ENCODE results near the gene BACH2. TPM values are rescaled to one million over a fixed set of nuclear protein-coding genes. Genes with fewer than 3 reads are reported as not detected.

Gene BACH2
- total RNA-seq, 6 donors from 2014 or later = 3.1 to 6.8 (median 5.3) TPM

GRCh38 chr6:90233994-90234393, 62.6 kb downstream of the BACH2 start:
- H3K27ac ChIP-seq = no peak overlapping the region
- WGBS, 2 donors = 73 to 74% methylated on average over 6 of the region's 6 CpGs
- no peak for ATAC-seq (ENCODE audit: low FRiP score in 2 of 2)
- H3K4me1 ChIP-seq = peaks cover 0 to 12% (median 3%) of the 10 kb centered on the region in 4 donors
- no peaks in the 10 kb centered on the region for H3K9me3 ChIP-seq
- TF ChIP-seq EP300 (IDR thresholded peaks at IDR 0.05) = no peak
- H3K36me3 ChIP-seq = no peaks in the 10 kb centered on the region
- DNase-seq = no peak
- H3K27me3 ChIP-seq = no peaks in the 10 kb centered on the region
- no peak overlapping the region for H3K4me3 ChIP-seq

DNA sequence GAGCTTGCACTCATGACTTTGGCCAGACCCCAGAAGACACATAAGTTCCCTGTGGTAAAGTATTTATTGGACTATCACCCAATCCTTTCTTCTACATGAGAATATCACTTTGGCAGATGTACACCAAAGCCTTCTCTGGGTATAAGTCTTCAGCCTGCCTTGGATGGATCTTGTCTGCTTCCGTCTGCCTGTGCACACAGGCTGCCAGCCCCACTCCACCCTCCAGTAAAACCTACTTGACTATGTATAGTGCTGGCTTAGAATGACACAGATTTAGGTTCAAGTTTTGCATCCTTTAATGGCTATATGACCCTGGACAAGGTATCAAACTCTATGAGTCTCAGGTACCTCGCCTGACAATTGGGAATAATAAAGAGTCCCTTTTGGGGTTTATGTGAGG, 63.4 kb downstream of the BACH2 start:
- H3K27me3 ChIP-seq = no peaks in the 10 kb centered on the region
- peaks cover 0 to 12% (median 3%) of the 10 kb centered on the region in 4 donors for H3K4me1 ChIP-seq
- no peak overlapping the region for H3K27ac ChIP-seq
- no peaks in the 10 kb centered on the region for H3K36me3 ChIP-seq
- WGBS, 2 donors = 97% methylated on average over 2 of the region's 2 CpGs
- DNase-seq (no peak), ATAC-seq (ENCODE audit: low FRiP score in 2 of 2) (no peak)
- no peaks in the 10 kb centered on the region for H3K9me3 ChIP-seq
- no peak overlapping the region for H3K4me3 ChIP-seq
- no peak for TF ChIP-seq EP300 (IDR thresholded peaks at IDR 0.05)
- no peak for TF ChIP-seq POLR2AphosphoS5 (IDR thresholded peaks at IDR 0.05)
- no peak for TF ChIP-seq CTCF (IDR thresholded peaks at IDR 0.05)
- no peak for TF ChIP-seq POLR2A (IDR thresholded peaks at IDR 0.05)

DNA sequence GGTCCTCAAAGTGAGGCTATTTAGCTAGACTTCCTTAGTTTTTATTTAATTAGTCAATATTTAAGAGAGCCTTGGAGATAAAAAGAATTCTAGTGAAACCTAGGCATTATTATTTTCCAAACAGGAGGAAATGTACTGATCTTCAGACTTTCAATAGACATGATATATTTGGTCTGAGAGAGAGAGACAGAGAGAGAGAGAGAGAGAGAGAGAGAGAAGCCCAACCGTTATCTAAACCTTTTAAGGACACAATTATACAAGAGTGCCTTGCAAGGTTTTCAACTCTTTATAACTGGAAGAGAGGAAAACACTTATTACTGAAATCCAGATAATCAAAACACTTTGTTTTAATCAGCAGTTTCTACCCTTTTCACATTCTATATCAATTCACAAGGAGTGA, 64.8 kb downstream of the BACH2 start:
- 64 to 85% methylated on average over 1 of the region's 1 CpG for WGBS, 2 donors
- TF ChIP-seq POLR2A (IDR thresholded peaks at IDR 0.05) = no peak
- no peak for TF ChIP-seq POLR2AphosphoS5 (IDR thresholded peaks at IDR 0.05)
- TF ChIP-seq CTCF (IDR thresholded peaks at IDR 0.05) = no peak
- TF ChIP-seq EP300 (IDR thresholded peaks at IDR 0.05) = no peak
- no peak for DNase-seq
- no peak overlapping the region for H3K4me3 ChIP-seq
- H3K9me3 ChIP-seq = no peaks in the 10 kb centered on the region
- ATAC-seq (ENCODE audit: low FRiP score in 2 of 2) = no peak
- no peaks in the 10 kb centered on the region for H3K27me3 ChIP-seq
- no peak overlapping the region for H3K27ac ChIP-seq
- no peaks in the 10 kb centered on the region for H3K36me3 ChIP-seq
- peaks cover 0 to 12% (median 3%) of the 10 kb centered on the region in 4 donors for H3K4me1 ChIP-seq

GRCh38 chr6:90231308-90231707, 65.3 kb downstream of the BACH2 start:
- H3K27me3 ChIP-seq = no peaks in the 10 kb centered on the region
- no peak overlapping the region for H3K4me3 ChIP-seq
- TF ChIP-seq CTCF (IDR thresholded peaks at IDR 0.05) = no peak
- no peak for TF ChIP-seq POLR2AphosphoS5 (IDR thresholded peaks at IDR 0.05)
- no peak for TF ChIP-seq POLR2A (IDR thresholded peaks at IDR 0.05)
- no peak for TF ChIP-seq EP300 (IDR thresholded peaks at IDR 0.05)
- H3K4me1 ChIP-seq = peaks cover 0 to 12% (median 3%) of the 10 kb centered on the region in 4 donors
- H3K27ac ChIP-seq = no peak overlapping the region
- no peak for ATAC-seq (ENCODE audit: low FRiP score in 2 of 2)
- WGBS, 2 donors = 53 to 60% methylated on average over 2 of the region's 2 CpGs
- no peaks in the 10 kb centered on the region for H3K9me3 ChIP-seq
- H3K36me3 ChIP-seq = no peaks in the 10 kb centered on the region
- no peak for DNase-seq

- ATAC-seq (ENCODE audit: low FRiP score in 2 of 2) (peak in 1 of 2 donors; percentile 41), DNase-seq (no peak)
- Histone ChIP-seq H3K27me3 (no peaks in the 10 kb centered on the region), H3K36me3 (no peaks in the 10 kb centered on the region), H3K4me1 (peaks cover 0 to 12% (median 3%) of the 10 kb centered on the region in 4 donors), H3K9me3 (no peaks in the 10 kb centered on the region), H3K4me3 (no peak overlapping the region), H3K27ac (no peak overlapping the region)
- no peak for TF ChIP-seq POLR2A (IDR thresholded peaks at IDR 0.05)
- TF ChIP-seq EP300 (IDR thresholded peaks at IDR 0.05) = no peak
- TF ChIP-seq POLR2AphosphoS5 (IDR thresholded peaks at IDR 0.05) = no peak
- TF ChIP-seq CTCF (IDR thresholded peaks at IDR 0.05) = no peak
- 26 to 30% methylated on average over 3 of the region's 3 CpGs for WGBS, 2 donors
Measured at GRCh38 chr6:90230548-90231215, 66.0 kb downstream of the BACH2 start.

All from upper lobe of left lung (tissue), 6 donors.